ENCODE measurements around the gene RAB11FIP5.

The RAB11FIP5 gene

GRCh38 chr2:73109431-73110167 is 3.1 kb downstream of the RAB11FIP5 start:
- H3K4me3 ChIP-seq (replicated peaks; ENCODE audit: low read depth, low read length): no peak overlapping the region

GRCh38 chr2:73107211-73107926 is 5.4 kb downstream of the RAB11FIP5 start:
- no peak for TF ChIP-seq CTCF (IDR thresholded peaks at IDR 0.05; ENCODE audit: low read length, missing control alignments)
- no peak for DNase-seq (ENCODE audit: low read depth)
- H3K4me3 ChIP-seq (replicated peaks; ENCODE audit: low read depth, low read length): no peak overlapping the region

More at GRCh38 chr2:73109431-73110167, 3.1 kb downstream of the RAB11FIP5 start:
- DNase-seq (ENCODE audit: low read depth): no peak
- no peak for TF ChIP-seq CTCF (IDR thresholded peaks at IDR 0.05; ENCODE audit: low read length, missing control alignments)

GRCh38 chr2:73106791-73107190 is 6.0 kb downstream of the RAB11FIP5 start:
- DNase-seq (ENCODE audit: low read depth): no peak
- no peak overlapping the region for H3K4me3 ChIP-seq (replicated peaks; ENCODE audit: low read depth, low read length)
- TF ChIP-seq CTCF (IDR thresholded peaks at IDR 0.05; ENCODE audit: low read length, missing control alignments): no peak

GRCh38 chr2:73105511-73105971 is 7.2 kb downstream of the RAB11FIP5 start:
- DNase-seq (ENCODE audit: low read depth): no peak
- TF ChIP-seq CTCF (IDR thresholded peaks at IDR 0.05; ENCODE audit: low read length, missing control alignments): no peak
- no peak overlapping the region for H3K4me3 ChIP-seq (replicated peaks; ENCODE audit: low read depth, low read length)

GRCh38 chr2:73104933-73105332 is 7.8 kb downstream of the RAB11FIP5 start:
- TF ChIP-seq CTCF (IDR thresholded peaks at IDR 0.05; ENCODE audit: low read length, missing control alignments): no peak
- no peak overlapping the region for H3K4me3 ChIP-seq (replicated peaks; ENCODE audit: low read depth, low read length)
- DNase-seq (ENCODE audit: low read depth): no peak

GRCh38 chr2:73103018-73103542 is 9.7 kb downstream of the RAB11FIP5 start:
- no peak for TF ChIP-seq CTCF (IDR thresholded peaks at IDR 0.05; ENCODE audit: low read length, missing control alignments)
- no peak overlapping the region for H3K4me3 ChIP-seq (replicated peaks; ENCODE audit: low read depth, low read length)
- no peak for DNase-seq (ENCODE audit: low read depth)
